ENCODE data around the gene ZNF24. TPM values are rescaled to one million over a fixed set of nuclear protein-coding genes. Genes with fewer than 3 reads are reported as not detected.

The ZNF24 gene
- polyA plus RNA-seq, 1 experiment, result 25.7 TPM

- Histone ChIP-seq H3K4me3 (ENCODE audit: low read depth, low read length) (no peak overlapping the region), H3K27ac (ENCODE audit: low read depth, low read length) (no peak overlapping the region), H3K9me3 (ENCODE audit: control insufficient read depth, insufficient read depth, low read length) (peaks cover 36% of the 10 kb centered on the region), H3K27me3 (ENCODE audit: control insufficient read depth, insufficient read depth, low read length) (no peaks in the 10 kb centered on the region)
- no peak for TF ChIP-seq CTCF (IDR thresholded peaks at IDR 0.05; ENCODE audit: low read depth, low read length)
- no peak for DNase-seq (ENCODE audit: low read depth, low spot score)
- ChIA-PET CTCF (no interaction called here), POLR2A (interaction anchor here (1.1 kb wide), 1 partner anchor 17 kb away, joined by 3 read pairs; the partner anchor contains the start of gene ZSCAN30)
Observed at GRCh38 chr18:35306588-35307250, 37.5 kb downstream of the ZNF24 start.

- Histone ChIP-seq H3K27ac (ENCODE audit: low read depth, low read length) (no peak overlapping the region), H3K9me3 (ENCODE audit: control insufficient read depth, insufficient read depth, low read length) (peaks cover 42% of the 10 kb centered on the region), H3K4me3 (ENCODE audit: low read depth, low read length) (no peak overlapping the region), H3K27me3 (ENCODE audit: control insufficient read depth, insufficient read depth, low read length) (no peaks in the 10 kb centered on the region)
- CTCF ChIA-PET, result no interaction called here
- POLR2A ChIA-PET, result no interaction called here
- no peak for TF ChIP-seq CTCF (IDR thresholded peaks at IDR 0.05; ENCODE audit: low read depth, low read length)
- no peak for DNase-seq (ENCODE audit: low read depth, low spot score)
Observed at GRCh38 chr18:35303610-35304009, 40.6 kb downstream of the ZNF24 start.

GRCh38 chr18:35296060-35296459 is 48.2 kb downstream of the ZNF24 start:
- Histone ChIP-seq H3K9me3 (ENCODE audit: control insufficient read depth, insufficient read depth, low read length) (peaks cover 13% of the 10 kb centered on the region), H3K4me3 (ENCODE audit: low read depth, low read length) (no peak overlapping the region), H3K27me3 (ENCODE audit: control insufficient read depth, insufficient read depth, low read length) (no peaks in the 10 kb centered on the region), H3K27ac (ENCODE audit: low read depth, low read length) (no peak overlapping the region)
- no peak for TF ChIP-seq CTCF (IDR thresholded peaks at IDR 0.05; ENCODE audit: low read depth, low read length)
- DNase-seq (ENCODE audit: low read depth, low spot score), result no peak
- ChIA-PET CTCF (interaction anchor here (0.6 kb wide), 1 partner anchor 46 kb away, joined by 3 read pairs; no protein-coding TSS in a partner anchor), POLR2A (no interaction called here)

- ChIA-PET CTCF (no interaction called here), POLR2A (no interaction called here)
- no peak for DNase-seq (ENCODE audit: low read depth, low spot score)
- H3K4me3 ChIP-seq (ENCODE audit: low read depth, low read length), result peak overlapping the region; percentile 89
- TF ChIP-seq CTCF (IDR thresholded peaks at IDR 0.05; ENCODE audit: low read depth, low read length), result no peak
- H3K27ac ChIP-seq (ENCODE audit: low read depth, low read length), result no peak overlapping the region
- no peaks in the 10 kb centered on the region for H3K27me3 ChIP-seq (ENCODE audit: control insufficient read depth, insufficient read depth, low read length)
- peaks cover 3% of the 10 kb centered on the region for H3K9me3 ChIP-seq (ENCODE audit: control insufficient read depth, insufficient read depth, low read length)
Observed at GRCh38 chr18:35291166-35291565, 53.1 kb downstream of the ZNF24 start.

- Histone ChIP-seq H3K27me3 (ENCODE audit: control insufficient read depth, insufficient read depth, low read length) (no peaks in the 10 kb centered on the region), H3K27ac (ENCODE audit: low read depth, low read length) (peak within 1 kb of the TSS; percentile 69)
Observed at GRCh38 chr18:35290094-35290735, 54.0 kb downstream of the ZNF24 start, which contains the start of gene ZSCAN30. ZSCAN30 (minus strand) TSS chr18:35290229; CDS start chr18:35264352, 25,877 bp downstream.

More at GRCh38 chr18:35290094-35290735, 54.0 kb downstream of the ZNF24 start, which contains the start of gene ZSCAN30:
- DNase-seq (ENCODE audit: low read depth, low spot score), result peak; percentile 86
- H3K4me3 ChIP-seq (ENCODE audit: low read depth, low read length), result peak within 1 kb of the TSS; percentile 89
- POLR2A ChIA-PET, result interaction anchor here (0.6 to 1.8 kb wide), 7 partner anchors 16 to 208 kb away, joined by 3 to 12 read pairs (median 3); partner anchors contain the start of genes INO80C and ZNF397
- CTCF ChIA-PET, result interaction anchor here (0.6 to 2.4 kb wide), 2 partner anchors 59 to 146 kb away, joined by 5 to 7 read pairs; no protein-coding TSS in a partner anchor
- TF ChIP-seq CTCF (IDR thresholded peaks at IDR 0.05; ENCODE audit: low read depth, low read length), result no peak
- H3K9me3 ChIP-seq (ENCODE audit: control insufficient read depth, insufficient read depth, low read length), result peaks cover 3% of the 10 kb centered on the region

Data from AG04450 (cell line).